ENCODE results near the gene CCDC106.

The CCDC106 gene

GRCh38 chr19:55671054-55671378 is 23.0 kb downstream of the CCDC106 start:
- no peak for DNase-seq

- no peak for DNase-seq
Observed at GRCh38 chr19:55672418-55672817, 24.4 kb downstream of the CCDC106 start.

- DNase-seq: no peak
Observed at GRCh38 chr19:55673465-55673864, 25.5 kb downstream of the CCDC106 start.

- DNase-seq: no peak
Observed at GRCh38 chr19:55673889-55674288, 25.9 kb downstream of the CCDC106 start.

- DNase-seq: no peak
Observed at GRCh38 chr19:55674459-55674840, 26.4 kb downstream of the CCDC106 start.

- peak; percentile 94 for DNase-seq
Observed at GRCh38 chr19:55674841-55675660, 27.0 kb downstream of the CCDC106 start, which contains the start of gene EPN1. Gene EPN1, plus strand, starts transcription at chr19:55675226. Its CDS starts 3,402 bp downstream, at chr19:55678628.

- no peak for DNase-seq
Observed at GRCh38 chr19:55675661-55676354, 27.8 kb downstream of the CCDC106 start.

GRCh38 chr19:55676383-55676782 is 28.4 kb downstream of the CCDC106 start:
- DNase-seq: no peak

- DNase-seq: no peak
Observed at GRCh38 chr19:55676889-55677505, 29.0 kb downstream of the CCDC106 start.

GRCh38 chr19:55677572-55678028 is 29.6 kb downstream of the CCDC106 start:
- no peak for DNase-seq

GRCh38 chr19:55678121-55678671 is 30.2 kb downstream of the CCDC106 start:
- DNase-seq: peak; percentile 47

- no peak for DNase-seq
Observed at GRCh38 chr19:55679343-55680257, 31.6 kb downstream of the CCDC106 start.

- no peak for DNase-seq
Observed at GRCh38 chr19:55680339-55681130, 32.5 kb downstream of the CCDC106 start.

- DNase-seq: no peak
Observed at GRCh38 chr19:55681131-55682092, 33.4 kb downstream of the CCDC106 start.

- DNase-seq: no peak
Observed at GRCh38 chr19:55683449-55684261, 35.6 kb downstream of the CCDC106 start.

- no peak for DNase-seq
Observed at GRCh38 chr19:55684946-55685681, 37.1 kb downstream of the CCDC106 start.

- no peak for DNase-seq
Observed at GRCh38 chr19:55685776-55686175, 37.8 kb downstream of the CCDC106 start.

- no peak for DNase-seq
Observed at GRCh38 chr19:55686311-55687050, 38.5 kb downstream of the CCDC106 start.

All from GDM1 (cell line).